ENCODE results near the gene C19orf38. TPM values are rescaled to one million over a fixed set of nuclear protein-coding genes. Genes with fewer than 3 reads are reported as not detected.

Gene C19orf38
- total RNA-seq, 8 experiments from 2014 or later = 0.25 to 2.3 (median 0.50) TPM; not detected in 1

DNA sequence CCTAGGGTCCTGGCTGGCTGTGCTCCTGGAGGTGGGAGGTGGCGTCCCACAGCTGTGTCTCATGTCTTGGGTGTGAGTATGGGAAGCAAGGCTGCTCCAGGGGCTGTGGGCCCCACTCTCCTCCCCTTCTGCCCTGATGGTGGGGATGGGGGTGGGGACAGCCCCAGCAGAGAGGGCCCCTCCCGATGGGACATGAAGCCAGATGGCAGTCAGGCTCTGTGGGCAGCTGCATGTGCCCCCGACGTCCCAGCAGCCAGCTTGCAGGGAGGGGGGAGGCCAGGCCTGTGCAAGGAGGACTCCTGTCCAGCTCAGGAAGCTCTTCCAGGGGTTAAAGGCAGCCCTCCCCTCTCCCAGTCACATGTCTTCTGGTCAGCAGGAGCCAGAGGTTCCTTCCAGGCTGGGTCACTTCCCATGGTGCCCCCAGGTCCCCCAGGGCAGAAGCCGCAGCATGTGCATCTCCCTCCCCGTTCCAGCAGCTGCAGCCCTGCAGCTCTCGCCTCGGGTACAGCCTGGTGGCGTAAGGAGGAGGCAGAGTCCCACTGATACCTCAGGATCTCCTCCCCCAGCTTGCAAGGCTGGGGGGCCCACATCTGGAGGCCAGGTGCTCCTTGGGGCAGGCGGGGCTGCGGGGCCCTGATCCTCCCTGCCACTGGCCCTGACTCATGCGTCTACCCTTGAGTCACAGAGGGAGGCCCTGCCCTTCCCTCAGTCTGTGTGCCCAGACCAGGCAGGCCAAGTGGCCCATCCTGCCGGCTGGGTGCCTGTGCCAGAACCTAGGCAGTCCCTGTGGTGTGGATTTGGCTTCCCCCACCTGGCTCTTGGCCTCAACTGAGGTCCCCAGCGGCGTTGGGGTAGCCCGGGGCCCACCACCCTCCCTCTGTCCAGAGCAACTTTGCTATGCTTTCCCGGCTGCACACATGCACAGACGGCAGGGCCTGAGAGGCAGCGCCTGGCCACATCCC, 67.2 kb downstream of the C19orf38 start:
- H3K4me3 ChIP-seq = no peak overlapping the region
- peak overlapping the region in 1 of 2 donors; percentile 48 for H3K27ac ChIP-seq
- WGBS, 10 experiments = 10 to 100% methylated on average over 1 to 2 of the region's 19 CpGs; no CpG with 5 or more reads in 8 of the 10 experiments
- peak; percentile 6 to 94 (median 60) for ATAC-seq (replicated peaks in 6 of 8)
- in situ Hi-C loops (cut with MboI; ENCODE audit: low pct_unique_long_range_greater_than_20kb in 2 of 9, low sequenced_read_pairs in 9 of 9, unreplicated experiment in 9 of 9) = no loop called here
- H3K4me1 ChIP-seq (replicated peaks in 1 of 2) = no peaks in the 10 kb centered on the region

DNA sequence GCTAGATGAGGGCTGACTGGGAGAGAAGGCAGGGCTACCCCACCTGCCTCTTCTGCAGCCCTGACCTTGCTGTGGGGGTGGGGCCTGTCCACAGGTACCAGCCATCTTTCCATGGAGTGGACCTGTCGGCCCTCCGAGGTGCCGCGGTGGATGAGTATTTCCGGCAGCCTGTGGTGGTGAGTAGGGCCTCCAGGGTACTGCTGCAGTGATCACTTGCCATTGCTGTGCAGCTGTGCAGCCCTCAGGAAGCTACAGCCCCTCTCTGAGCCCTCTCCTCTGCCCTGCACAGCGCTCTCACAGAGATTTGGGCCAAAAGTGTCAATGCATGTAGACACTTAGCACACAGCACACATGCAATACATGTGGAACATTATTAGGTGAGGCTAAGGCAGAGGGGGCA, 68.4 kb downstream of the C19orf38 start:
- ATAC-seq (replicated peaks in 6 of 8) = no peak
- WGBS, 10 experiments = 93 to 100% (median 95%) methylated on average over 1 to 6 of the region's 6 CpGs; no CpG with 5 or more reads in 7 of the 10 experiments
- H3K4me1 ChIP-seq (replicated peaks in 1 of 2) = no peaks in the 10 kb centered on the region
- no peak overlapping the region for H3K4me3 ChIP-seq
- in situ Hi-C loops (cut with MboI; ENCODE audit: low pct_unique_long_range_greater_than_20kb in 2 of 9, low sequenced_read_pairs in 9 of 9, unreplicated experiment in 9 of 9) = no loop called here
- no peak overlapping the region for H3K27ac ChIP-seq

DNA sequence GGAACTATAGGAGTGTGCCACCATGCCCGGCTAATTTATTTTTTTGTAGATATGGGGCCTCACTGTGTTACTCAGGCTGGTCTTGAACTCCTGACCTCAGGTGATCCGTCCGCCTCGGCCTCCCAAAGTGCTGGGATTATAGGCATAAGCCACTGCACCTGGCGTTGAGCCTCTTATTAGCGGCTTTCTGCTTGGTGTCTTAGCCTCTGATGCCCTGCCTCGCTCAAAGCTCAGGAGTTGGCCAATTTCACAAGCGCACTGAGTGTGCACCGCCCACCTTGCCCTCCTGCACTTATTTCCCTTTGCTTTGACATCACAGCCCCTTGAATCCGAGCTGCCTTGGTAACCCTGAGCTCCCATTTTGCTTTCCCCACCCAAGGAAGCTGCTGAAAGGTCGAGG, 70.1 kb downstream of the C19orf38 start:
- in situ Hi-C loops (cut with MboI; ENCODE audit: low pct_unique_long_range_greater_than_20kb in 2 of 9, low sequenced_read_pairs in 9 of 9, unreplicated experiment in 9 of 9) = no loop called here
- H3K4me1 ChIP-seq (replicated peaks in 1 of 2) = no peaks in the 10 kb centered on the region
- no peak overlapping the region for H3K27ac ChIP-seq
- H3K4me3 ChIP-seq = no peak overlapping the region
- no peak for ATAC-seq (replicated peaks in 6 of 8)
- WGBS, 10 experiments = 96 to 100% (median 100%) methylated on average over 1 to 3 of the region's 11 CpGs; no CpG with 5 or more reads in 4 of the 10 experiments

Other genes starting within 250 kb of the C19orf38 start
- gene SLC44A2, start 222.9 kb upstream of the C19orf38 start, total RNA-seq = 100 to 1,000 TPM in 4 of 8 experiments, 10 to 100 TPM in 4; 18.6 to 157 (median 83.2) TPM
- gene ILF3, start 194.1 kb upstream of the C19orf38 start, total RNA-seq = 100 to 1,000 TPM in 5 of 8 experiments, 10 to 100 TPM in 3; 44.8 to 286 (median 137) TPM
- gene QTRT1, start 147.0 kb upstream of the C19orf38 start, total RNA-seq = 10 to 100 TPM; 29.1 to 71.9 (median 42.6) TPM
- gene DNM2, start 130.3 kb upstream of the C19orf38 start, total RNA-seq = 100 to 1,000 TPM in 2 of 8 experiments, 10 to 100 TPM in 6; 23.2 to 128 (median 45.4) TPM
- gene TMED1, start 12.2 kb upstream of the C19orf38 start, total RNA-seq = 10 to 100 TPM; 12.4 to 46.7 (median 21.4) TPM
- gene CARM1, start 23.1 kb downstream of the C19orf38 start, total RNA-seq = 10 to 100 TPM; 23.8 to 62.4 (median 34.4) TPM
- gene YIPF2, start 80.2 kb downstream of the C19orf38 start, total RNA-seq = 100 to 1,000 TPM in 2 of 8 experiments, 10 to 100 TPM in 6; 35.9 to 107 (median 58.1) TPM
- gene TIMM29, start 80.4 kb downstream of the C19orf38 start, total RNA-seq = 10 to 100 TPM; 16.9 to 25.5 (median 21.4) TPM
- gene SMARCA4, start 112.6 kb downstream of the C19orf38 start, total RNA-seq = 100 to 1,000 TPM in 7 of 8 experiments, 10 to 100 TPM in 1; 62.0 to 280 (median 164) TPM
- gene LDLR, start 241.0 kb downstream of the C19orf38 start, total RNA-seq = 100 to 1,000 TPM in 1 of 8 experiments, 10 to 100 TPM in 6, 1 to 10 TPM in 1; 8.3 to 101 (median 48.0) TPM